ENCODE results near the gene NRF1.
"Not testable (repeated sequence)": the region's sequence is repeated elsewhere in the genome, so short reads cannot be mapped to it uniquely, and the experiment has no call there.

NRF1 gene

DNA sequence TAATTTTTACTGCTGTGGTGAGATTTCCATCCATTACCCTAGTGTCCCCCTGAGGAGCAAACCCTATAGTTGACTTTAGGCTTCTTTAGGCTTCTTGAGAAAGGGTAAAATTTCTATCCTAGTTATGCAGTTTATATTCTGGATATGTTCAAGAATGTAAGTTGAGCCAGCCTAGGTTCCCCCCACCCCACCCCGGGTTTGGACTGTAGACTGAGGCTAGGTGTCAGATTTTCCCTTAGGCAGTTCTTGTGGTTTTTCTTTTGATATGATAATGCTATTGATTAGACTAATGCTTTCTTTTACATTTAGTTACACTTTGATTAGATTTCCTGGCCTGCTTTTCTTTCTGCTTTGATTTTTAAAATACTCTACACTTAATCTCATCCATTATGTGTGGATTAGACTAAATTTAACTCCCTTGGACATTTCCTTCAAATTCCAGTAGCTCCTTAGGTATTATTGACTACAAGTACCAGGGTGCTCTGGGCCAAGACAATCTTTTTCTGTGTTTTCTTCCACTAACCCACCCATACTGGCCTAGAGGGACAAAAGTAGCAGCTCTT is 37.7 kb downstream of the NRF1 start:
- DNase-seq (ENCODE audit: low read depth): no peak

DNA sequence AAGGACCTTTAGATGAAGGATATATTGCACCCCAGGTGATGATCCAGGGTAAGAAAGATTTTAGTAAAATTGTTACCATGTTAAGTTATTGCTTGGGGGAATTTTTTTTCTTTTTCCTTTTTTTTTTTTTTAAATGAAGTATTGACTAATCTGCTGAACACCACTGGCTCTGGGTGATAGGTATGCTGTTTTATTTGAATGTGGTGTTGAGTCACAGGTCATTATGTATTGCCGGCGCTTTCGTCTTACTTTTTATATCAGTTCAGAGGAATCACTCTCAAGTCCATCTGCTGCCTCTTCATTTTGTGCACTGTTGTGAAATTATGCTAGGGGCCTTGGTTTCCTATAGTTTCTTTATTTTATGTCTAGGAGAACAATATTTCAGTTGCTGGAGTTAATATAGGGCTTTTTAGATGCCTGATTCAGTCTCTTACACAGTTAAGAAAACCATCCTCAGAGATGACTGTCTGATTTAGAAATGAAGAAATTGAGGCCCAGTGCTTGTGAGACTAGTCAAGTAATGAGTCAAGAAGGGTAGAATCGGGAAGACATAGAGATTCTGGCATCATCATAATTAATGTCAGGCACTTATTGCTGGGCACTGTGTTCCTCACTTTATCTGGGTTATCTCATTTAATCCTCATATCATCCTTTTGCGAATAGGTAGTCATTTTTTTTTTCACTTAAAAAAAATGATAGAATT is 38.7 kb downstream of the NRF1 start:
- no peak for DNase-seq (ENCODE audit: low read depth)

- DNase-seq (ENCODE audit: low read depth): no peak
Observed at GRCh38 chr7:129652914-129653313, 41.4 kb downstream of the NRF1 start.

- no peak for DNase-seq (ENCODE audit: low read depth)
Observed at GRCh38 chr7:129655811-129656210, 44.3 kb downstream of the NRF1 start.

DNA sequence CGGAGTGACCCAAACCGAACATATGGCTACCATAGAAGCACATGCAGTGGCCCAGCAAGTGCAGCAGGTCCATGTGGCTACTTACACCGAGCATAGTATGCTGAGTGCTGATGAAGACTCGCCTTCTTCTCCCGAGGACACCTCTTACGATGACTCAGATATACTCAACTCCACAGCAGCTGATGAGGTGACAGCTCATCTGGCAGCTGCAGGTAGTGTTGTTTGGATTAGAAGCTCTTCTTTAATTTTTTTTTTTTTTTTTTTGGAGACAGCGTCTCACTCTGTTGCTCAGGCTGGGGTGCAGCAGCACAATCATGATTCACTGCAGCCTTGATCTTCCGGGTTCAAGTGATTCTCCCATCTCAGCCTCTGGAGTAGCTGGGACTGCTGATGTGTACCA is 45.8 kb downstream of the NRF1 start:
- DNase-seq (ENCODE audit: low read depth): no peak

DNA sequence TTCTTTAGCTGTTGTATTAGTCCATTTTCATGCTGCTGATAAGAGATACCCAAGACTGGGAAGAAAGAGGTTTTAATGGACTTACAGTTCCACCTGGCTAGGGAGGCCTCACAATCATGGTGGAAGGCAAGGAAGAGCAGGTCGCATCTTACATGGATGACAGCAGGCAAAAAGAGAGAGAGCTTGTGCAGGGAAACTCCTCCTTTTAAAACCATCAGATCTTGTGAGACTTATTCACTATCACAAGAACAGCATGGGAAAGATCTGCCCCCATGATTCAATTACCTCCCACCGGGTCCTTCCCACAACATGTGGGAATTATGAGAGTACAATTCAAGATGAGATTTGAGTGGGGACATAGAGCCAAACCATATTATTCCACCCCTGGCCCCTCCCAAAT is 48.4 kb downstream of the NRF1 start:
- not testable (repeated sequence) for DNase-seq (ENCODE audit: low read depth)

- DNase-seq (ENCODE audit: low read depth): no peak
Observed at GRCh38 chr7:129661645-129662182, 50.2 kb downstream of the NRF1 start.

DNA sequence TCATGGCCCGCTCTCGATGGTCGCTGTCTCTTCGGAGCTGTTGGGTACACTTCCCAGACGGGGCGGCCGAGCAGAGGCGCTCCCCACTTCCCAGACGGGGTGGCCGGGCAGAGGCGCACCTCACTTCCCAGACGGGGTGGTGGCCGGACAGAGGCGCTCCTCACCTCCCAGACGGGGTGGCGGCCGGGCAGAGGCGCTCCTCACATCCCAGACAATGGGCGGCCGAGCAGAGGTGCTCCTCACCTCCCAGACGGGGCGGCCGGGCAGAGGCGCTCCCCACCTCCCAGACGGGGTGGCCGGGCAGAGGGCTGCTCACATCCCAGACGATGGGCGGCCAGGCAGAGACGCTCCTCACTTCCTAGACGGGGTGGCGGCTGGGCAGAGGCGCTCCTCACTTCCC is 51.7 kb downstream of the NRF1 start:
- DNase-seq (ENCODE audit: low read depth): not testable (repeated sequence)

- DNase-seq (ENCODE audit: low read depth): no peak
Observed at GRCh38 chr7:129664029-129665012, 52.8 kb downstream of the NRF1 start.

DNA sequence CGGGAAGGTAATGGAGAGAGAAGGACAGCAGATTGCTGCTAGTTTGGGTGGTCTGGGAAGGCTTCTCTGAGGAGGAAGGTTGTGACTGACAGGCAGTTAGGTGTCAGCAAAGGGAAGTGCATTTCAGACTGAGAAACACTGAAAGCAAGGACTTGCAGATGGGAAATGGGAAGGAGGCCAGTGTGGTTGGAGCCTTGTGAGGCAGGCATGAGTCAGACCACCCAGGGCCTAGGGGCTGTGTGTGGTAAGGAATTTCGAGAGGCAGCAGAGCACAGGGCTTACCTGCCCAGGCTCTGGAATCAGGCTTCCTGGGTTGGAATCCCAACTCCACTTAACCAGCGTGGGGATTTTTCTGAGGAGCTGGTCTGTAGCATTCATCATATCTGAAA is 53.5 kb downstream of the NRF1 start:
- no peak for DNase-seq (ENCODE audit: low read depth)

- no peak for DNase-seq (ENCODE audit: low read depth)
Observed at GRCh38 chr7:129667116-129667515, 55.6 kb downstream of the NRF1 start.

DNA sequence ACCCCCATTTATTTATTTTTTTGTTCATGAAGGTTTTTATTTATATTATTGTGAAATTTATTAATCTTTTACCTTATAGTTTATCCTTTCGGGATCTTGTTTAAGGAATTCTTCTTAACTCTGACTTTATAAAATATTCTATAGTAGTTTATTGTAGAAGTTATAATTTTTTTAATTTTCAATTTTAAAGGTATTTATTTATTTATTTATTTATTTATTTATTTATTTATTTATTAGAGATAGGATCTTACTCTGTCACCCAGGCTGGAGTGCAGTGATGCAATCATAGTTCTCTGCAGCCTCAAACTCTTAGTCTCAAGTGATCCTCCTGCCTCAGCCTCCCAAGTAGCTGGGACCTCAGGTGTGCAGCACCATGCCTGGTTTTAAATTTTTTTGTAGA is 56.0 kb downstream of the NRF1 start:
- DNase-seq (ENCODE audit: low read depth): no peak

DNA sequence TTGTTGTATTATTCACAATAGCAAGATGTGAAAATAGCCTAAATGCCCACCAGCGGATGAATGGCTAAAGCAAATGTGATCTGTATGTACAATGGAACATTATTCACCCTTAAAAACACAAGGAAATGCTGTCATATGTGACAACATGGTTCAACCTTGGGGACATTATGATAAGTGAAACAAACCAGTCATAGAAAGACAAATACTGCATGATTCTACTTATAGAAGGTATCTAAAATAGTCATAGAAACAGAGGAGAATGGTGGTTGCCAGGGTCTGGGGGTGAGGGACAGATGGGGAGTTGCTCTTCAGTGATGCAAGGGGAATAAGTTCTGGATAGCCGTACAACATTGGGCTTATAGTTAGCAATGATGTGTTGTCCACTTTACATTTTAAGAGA is 58.4 kb downstream of the NRF1 start:
- no peak for DNase-seq (ENCODE audit: low read depth)

DNA sequence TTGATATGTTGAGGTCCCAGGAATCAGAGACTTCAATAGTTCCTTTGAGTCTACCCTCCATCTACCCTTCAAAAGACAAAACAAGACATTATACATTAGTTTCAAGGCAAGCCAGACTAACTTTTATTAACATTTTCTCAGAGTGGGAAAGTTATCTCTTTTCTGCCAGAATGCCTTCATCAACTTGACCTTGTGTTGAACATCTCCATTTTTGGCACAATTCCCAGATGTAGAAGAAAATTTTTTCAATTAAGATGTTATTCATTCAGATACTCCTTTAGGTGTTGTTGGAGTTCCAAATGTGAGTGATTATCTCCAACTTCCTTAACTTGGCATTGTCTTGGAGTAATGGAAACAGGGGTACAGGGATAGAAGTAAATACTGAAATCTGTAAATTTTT is 59.1 kb downstream of the NRF1 start:
- DNase-seq (ENCODE audit: low read depth): no peak

DNA sequence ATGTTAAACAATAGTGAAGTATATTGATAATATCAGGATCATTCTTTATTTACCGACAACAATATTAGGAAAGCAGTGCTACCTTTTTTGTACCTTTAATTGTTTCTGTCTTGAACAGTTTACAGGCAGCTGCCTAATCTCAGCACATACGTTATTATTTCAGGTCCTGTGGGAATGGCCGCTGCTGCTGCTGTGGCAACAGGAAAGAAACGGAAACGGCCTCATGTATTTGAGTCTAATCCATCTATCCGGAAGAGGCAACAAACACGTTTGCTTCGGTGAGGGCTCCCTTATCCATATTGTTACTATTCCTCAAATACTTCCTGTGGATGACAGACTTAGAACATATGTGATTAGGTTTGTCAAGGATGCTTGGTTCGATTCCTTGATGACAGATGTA is 59.7 kb downstream of the NRF1 start:
- DNase-seq (ENCODE audit: low read depth): no peak

GRCh38 chr7:129674475-129674874 is 63.0 kb downstream of the NRF1 start:
- not testable (repeated sequence) for DNase-seq (ENCODE audit: low read depth)

GRCh38 chr7:129675521-129675920 is 64.0 kb downstream of the NRF1 start:
- no peak for DNase-seq (ENCODE audit: low read depth)

- DNase-seq (ENCODE audit: low read depth): no peak
Observed at GRCh38 chr7:129676017-129676897, 64.7 kb downstream of the NRF1 start.

- no peak for DNase-seq (ENCODE audit: low read depth)
Observed at GRCh38 chr7:129677796-129678195, 66.3 kb downstream of the NRF1 start.

DNA sequence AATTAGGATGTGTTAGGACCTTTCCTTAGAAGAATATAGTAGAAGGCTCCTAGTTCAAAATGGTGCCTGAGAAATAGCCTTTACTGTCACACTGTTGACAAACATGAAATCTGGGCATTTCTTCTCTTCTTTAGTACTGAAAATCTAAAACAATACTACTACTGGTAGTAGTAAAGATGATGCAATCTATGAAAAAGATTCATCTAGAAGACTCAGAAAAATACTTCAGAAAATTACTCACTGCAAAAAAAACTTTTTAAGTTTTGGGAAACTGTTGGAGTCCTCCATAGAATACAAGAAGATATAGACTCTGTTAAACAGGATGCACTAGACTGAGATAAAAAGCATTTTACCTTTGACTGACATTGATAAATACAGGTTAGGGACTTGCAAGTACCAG is 67.1 kb downstream of the NRF1 start:
- DNase-seq (ENCODE audit: low read depth): no peak

- DNase-seq (ENCODE audit: low read depth): no peak
Observed at GRCh38 chr7:129680400-129680799, 68.9 kb downstream of the NRF1 start.

- no peak for DNase-seq (ENCODE audit: low read depth)
Observed at GRCh38 chr7:129684777-129685176, 73.3 kb downstream of the NRF1 start.

All from T-helper 22 cell (primary cell).